ENCODE results near the gene GOLGA3. TPM values are rescaled to one million over a fixed set of nuclear protein-coding genes. Genes with fewer than 3 reads are reported as not detected.

The GOLGA3 gene
- total and polyA plus RNA-seq, 2 experiments from 2014 or later, result 10.3 to 57.8 TPM

DNA sequence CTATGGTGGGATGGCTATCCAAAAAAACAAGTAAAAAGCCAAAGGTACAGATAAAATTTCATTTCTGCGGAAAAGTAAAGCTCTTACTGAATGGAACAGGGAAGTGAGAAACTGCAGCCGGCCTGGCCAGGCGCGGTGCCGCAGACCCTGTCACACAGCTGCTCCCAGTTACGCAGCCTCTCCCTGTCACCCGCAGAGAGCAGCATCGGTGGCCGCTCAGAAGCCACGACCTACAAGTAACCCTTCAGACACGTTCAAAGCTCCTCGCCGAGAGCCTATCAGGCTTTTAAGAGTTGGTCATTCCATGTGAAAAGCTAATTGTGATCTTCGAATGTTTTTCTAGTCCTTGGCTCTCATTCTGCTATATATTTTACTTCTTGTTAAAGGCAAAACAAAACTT is 56.1 kb downstream of the GOLGA3 start:
- Histone ChIP-seq H3K79me2 (replicated peaks; ENCODE audit: insufficient read depth) (no peaks in the 10 kb centered on the region), H3K4me2 (no peak overlapping the region), H3K36me3 (ENCODE audit: insufficient read depth) (peaks cover 10% of the 10 kb centered on the region; the same call in 1 of the 2 replicates), H3K4me3 (no peak overlapping the region), H3K4me1 (ENCODE audit: insufficient read depth) (no peaks in the 10 kb centered on the region), H3K27ac (ENCODE audit: low read depth) (no peak overlapping the region), H3F3A (replicated peaks; ENCODE audit: low read depth) (peaks cover 18% of the 10 kb centered on the region), H2AFZ (no peak overlapping the region), H3K9me2 (ENCODE audit: insufficient read depth) (no peaks in the 10 kb centered on the region), H3K27me3 (ENCODE audit: insufficient read depth) (no peaks in the 10 kb centered on the region), H4K20me1 (replicated peaks; ENCODE audit: insufficient read depth) (no peaks in the 10 kb centered on the region; the same call in 1 of the 2 replicates)
- Mint-ChIP-seq H3K4me3 (no peak overlapping the region), H3K9me3 (no peaks in the 10 kb centered on the region; the same call in 2 of the 3 replicates), H3K36me3 (ENCODE audit: low read depth) (peaks cover 28% of the 10 kb centered on the region), H3K27me3 (ENCODE audit: insufficient read depth, low read depth, poor library complexity) (peaks cover 9% of the 10 kb centered on the region), H3K27ac (no peak overlapping the region), H3K4me1 (peaks cover 7% of the 10 kb centered on the region; the same call in 2 of the 3 replicates)
- TF ChIP-seq, protein P1, sequence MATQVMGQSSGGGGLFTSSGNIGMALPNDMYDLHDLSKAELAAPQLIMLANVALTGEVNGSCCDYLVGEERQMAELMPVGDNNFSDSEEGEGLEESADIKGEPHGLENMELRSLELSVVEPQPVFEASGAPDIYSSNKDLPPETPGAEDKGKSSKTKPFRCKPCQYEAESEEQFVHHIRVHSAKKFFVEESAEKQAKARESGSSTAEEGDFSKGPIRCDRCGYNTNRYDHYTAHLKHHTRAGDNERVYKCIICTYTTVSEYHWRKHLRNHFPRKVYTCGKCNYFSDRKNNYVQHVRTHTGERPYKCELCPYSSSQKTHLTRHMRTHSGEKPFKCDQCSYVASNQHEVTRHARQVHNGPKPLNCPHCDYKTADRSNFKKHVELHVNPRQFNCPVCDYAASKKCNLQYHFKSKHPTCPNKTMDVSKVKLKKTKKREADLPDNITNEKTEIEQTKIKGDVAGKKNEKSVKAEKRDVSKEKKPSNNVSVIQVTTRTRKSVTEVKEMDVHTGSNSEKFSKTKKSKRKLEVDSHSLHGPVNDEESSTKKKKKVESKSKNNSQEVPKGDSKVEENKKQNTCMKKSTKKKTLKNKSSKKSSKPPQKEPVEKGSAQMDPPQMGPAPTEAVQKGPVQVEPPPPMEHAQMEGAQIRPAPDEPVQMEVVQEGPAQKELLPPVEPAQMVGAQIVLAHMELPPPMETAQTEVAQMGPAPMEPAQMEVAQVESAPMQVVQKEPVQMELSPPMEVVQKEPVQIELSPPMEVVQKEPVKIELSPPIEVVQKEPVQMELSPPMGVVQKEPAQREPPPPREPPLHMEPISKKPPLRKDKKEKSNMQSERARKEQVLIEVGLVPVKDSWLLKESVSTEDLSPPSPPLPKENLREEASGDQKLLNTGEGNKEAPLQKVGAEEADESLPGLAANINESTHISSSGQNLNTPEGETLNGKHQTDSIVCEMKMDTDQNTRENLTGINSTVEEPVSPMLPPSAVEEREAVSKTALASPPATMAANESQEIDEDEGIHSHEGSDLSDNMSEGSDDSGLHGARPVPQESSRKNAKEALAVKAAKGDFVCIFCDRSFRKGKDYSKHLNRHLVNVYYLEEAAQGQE (IDR thresholded peaks at IDR 0.05; ENCODE audit: unreplicated experiment), result no peak
- TF ChIP-seq STAT1 (IDR thresholded peaks at IDR 0.05; ENCODE audit: unreplicated experiment), result no peak
- TF ChIP-seq EZH2 (IDR thresholded peaks at IDR 0.05; ENCODE audit: low read depth, unreplicated experiment), result no peak
- no peak for TF ChIP-seq POLR2AphosphoS5 (IDR thresholded peaks at IDR 0.05; ENCODE audit: low read depth)
- no peak for TF ChIP-seq JUNB (IDR thresholded peaks at IDR 0.05; ENCODE audit: unreplicated experiment)
- TF ChIP-seq ZNF331 (CRISPR knock-in tag; IDR thresholded peaks at IDR 0.05; ENCODE audit: low read depth), result no peak
- TF ChIP-seq ZNF114 (CRISPR knock-in tag; IDR thresholded peaks at IDR 0.05), result no peak
- DNase-seq (ENCODE audit: low spot score) (no peak), ATAC-seq (no peak)

DNA sequence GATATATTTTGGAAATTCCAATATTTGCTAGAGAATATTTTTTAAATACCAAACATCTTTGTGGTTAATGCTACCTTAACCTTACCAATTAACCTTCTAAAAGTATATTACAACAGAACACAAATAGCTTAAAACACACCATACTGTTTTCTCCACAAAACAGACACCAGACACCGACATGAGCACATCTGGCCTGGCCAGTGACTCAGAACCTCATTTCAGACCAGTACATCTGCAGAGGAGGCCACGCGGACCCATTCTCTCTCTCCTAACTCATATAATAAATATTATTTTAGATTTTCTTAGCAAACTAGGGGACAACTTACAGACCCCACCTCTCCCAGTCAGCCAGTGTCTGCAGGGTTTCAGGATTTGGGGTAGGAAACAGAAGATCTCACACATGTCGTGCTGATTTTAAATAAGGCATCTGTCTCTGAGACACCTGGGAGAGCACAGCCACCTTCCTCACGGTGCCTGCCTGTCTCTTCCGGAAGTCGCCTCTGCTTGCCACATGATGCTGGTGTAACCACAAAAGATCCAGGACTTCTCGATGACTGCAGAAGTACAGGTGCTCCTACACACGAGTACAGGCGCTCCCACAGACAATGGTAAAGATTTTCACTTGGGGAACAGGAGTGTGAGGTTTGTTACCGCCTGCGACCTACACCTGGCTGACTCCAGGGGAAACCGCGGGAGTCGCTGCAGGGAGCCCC is 57.4 kb downstream of the GOLGA3 start:
- DNase-seq (ENCODE audit: low spot score), result no peak
- no peaks in the 10 kb centered on the region for H3K27me3 ChIP-seq (ENCODE audit: insufficient read depth)
- peaks cover 7% of the 10 kb centered on the region; the same call in 2 of the 3 replicates for H3K4me1 Mint-ChIP-seq
- H3K27ac ChIP-seq (ENCODE audit: low read depth), result no peak overlapping the region
- peaks cover 18% of the 10 kb centered on the region for H3F3A ChIP-seq (replicated peaks; ENCODE audit: low read depth)
- H3K27ac Mint-ChIP-seq, result no peak overlapping the region
- no peak overlapping the region for H3K4me3 ChIP-seq
- H3K4me1 ChIP-seq (ENCODE audit: insufficient read depth), result no peaks in the 10 kb centered on the region
- H3K4me2 ChIP-seq, result no peak overlapping the region
- H4K20me1 ChIP-seq (replicated peaks; ENCODE audit: insufficient read depth), result peaks cover 4% of the 10 kb centered on the region; the same call in 1 of the 2 replicates
- H2AFZ ChIP-seq, result no peak overlapping the region
- no peaks in the 10 kb centered on the region; the same call in 2 of the 3 replicates for H3K9me3 Mint-ChIP-seq
- peaks cover 12% of the 10 kb centered on the region for H3K27me3 Mint-ChIP-seq (ENCODE audit: insufficient read depth, low read depth, poor library complexity)
- peaks cover 6% of the 10 kb centered on the region; the same call in 1 of the 2 replicates for H3K36me3 ChIP-seq (ENCODE audit: insufficient read depth)
- no peak for ATAC-seq
- no peak overlapping the region for H3K4me3 Mint-ChIP-seq
- no peaks in the 10 kb centered on the region for H3K9me2 ChIP-seq (ENCODE audit: insufficient read depth)
- H3K36me3 Mint-ChIP-seq (ENCODE audit: low read depth), result peaks cover 21% of the 10 kb centered on the region
- no peaks in the 10 kb centered on the region for H3K79me2 ChIP-seq (replicated peaks; ENCODE audit: insufficient read depth)
- no peak for TF ChIP-seq EZH2 (IDR thresholded peaks at IDR 0.05; ENCODE audit: low read depth, unreplicated experiment)
- no peak for TF ChIP-seq JUNB (IDR thresholded peaks at IDR 0.05; ENCODE audit: unreplicated experiment)
- TF ChIP-seq, protein P1 (IDR thresholded peaks at IDR 0.05; ENCODE audit: unreplicated experiment), result no peak
- TF ChIP-seq, protein P2, sequence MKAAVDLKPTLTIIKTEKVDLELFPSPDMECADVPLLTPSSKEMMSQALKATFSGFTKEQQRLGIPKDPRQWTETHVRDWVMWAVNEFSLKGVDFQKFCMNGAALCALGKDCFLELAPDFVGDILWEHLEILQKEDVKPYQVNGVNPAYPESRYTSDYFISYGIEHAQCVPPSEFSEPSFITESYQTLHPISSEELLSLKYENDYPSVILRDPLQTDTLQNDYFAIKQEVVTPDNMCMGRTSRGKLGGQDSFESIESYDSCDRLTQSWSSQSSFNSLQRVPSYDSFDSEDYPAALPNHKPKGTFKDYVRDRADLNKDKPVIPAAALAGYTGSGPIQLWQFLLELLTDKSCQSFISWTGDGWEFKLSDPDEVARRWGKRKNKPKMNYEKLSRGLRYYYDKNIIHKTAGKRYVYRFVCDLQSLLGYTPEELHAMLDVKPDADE (IDR thresholded peaks at IDR 0.05), result no peak
- no peak for TF ChIP-seq STAT1 (IDR thresholded peaks at IDR 0.05; ENCODE audit: unreplicated experiment)
- no peak for TF ChIP-seq POLR2AphosphoS5 (IDR thresholded peaks at IDR 0.05; ENCODE audit: low read depth)
- no peak for TF ChIP-seq EZH2phosphoT487 (IDR thresholded peaks at IDR 0.05; ENCODE audit: unreplicated experiment)
- no peak for TF ChIP-seq ZNF114 (CRISPR knock-in tag; IDR thresholded peaks at IDR 0.05)
- TF ChIP-seq, protein P3, sequence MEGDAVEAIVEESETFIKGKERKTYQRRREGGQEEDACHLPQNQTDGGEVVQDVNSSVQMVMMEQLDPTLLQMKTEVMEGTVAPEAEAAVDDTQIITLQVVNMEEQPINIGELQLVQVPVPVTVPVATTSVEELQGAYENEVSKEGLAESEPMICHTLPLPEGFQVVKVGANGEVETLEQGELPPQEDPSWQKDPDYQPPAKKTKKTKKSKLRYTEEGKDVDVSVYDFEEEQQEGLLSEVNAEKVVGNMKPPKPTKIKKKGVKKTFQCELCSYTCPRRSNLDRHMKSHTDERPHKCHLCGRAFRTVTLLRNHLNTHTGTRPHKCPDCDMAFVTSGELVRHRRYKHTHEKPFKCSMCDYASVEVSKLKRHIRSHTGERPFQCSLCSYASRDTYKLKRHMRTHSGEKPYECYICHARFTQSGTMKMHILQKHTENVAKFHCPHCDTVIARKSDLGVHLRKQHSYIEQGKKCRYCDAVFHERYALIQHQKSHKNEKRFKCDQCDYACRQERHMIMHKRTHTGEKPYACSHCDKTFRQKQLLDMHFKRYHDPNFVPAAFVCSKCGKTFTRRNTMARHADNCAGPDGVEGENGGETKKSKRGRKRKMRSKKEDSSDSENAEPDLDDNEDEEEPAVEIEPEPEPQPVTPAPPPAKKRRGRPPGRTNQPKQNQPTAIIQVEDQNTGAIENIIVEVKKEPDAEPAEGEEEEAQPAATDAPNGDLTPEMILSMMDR (conservative IDR thresholded peaks at IDR 0.05; ENCODE audit: low read depth in 2 of 2), result no peak

Measured in GM23338 (cell line).